Measurements from ENCODE around the gene PTPRD. TPM values are rescaled to one million over a fixed set of nuclear protein-coding genes. Genes with fewer than 3 reads are reported as not detected.
A peak's percentile ranks its signal among the peaks of the same experiment; 100 is the strongest.
"Not testable (repeated sequence)": the region's sequence is repeated elsewhere in the genome, so short reads cannot be mapped to it uniquely, and the experiment has no call there.

The PTPRD gene
- total RNA-seq, 1 donor: 26.3 TPM

DNA sequence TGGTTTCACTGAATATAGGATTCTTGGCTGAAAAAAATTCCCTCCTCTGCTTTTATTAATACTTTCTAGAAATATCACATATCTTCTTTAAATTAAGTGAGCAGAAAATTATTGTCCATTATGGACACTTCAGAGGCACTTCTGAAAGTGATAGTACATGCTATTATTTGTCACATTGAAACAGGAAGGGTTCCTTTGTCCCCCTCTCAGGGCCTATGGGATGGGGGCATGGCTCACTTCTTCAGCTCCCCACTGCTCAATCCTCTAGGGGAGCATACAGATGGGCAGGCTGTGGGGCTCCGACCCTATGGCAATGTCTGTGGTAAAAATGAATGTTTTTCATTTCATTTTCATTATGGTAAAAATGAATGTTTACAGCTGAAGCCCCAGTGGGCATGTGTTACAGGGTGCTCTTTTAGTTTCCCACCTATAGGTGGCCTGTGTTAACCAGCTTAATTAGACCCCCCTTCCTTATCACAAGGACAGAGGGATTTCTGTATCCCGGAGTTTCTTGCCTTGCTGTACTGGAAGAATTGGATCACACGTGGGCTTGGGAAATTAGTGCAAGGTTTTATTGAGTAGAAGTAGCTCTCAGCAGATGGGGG, 1225.2 kb downstream of the PTPRD start:
- no peak for DNase-seq (ENCODE audit: low read depth)
- TF ChIP-seq CTCF (IDR thresholded peaks at IDR 0.05; ENCODE audit: insufficient read depth, low read depth, low read length): no peak
- no peak overlapping the region for H3K4me3 ChIP-seq (ENCODE audit: low read depth, low read length)

DNA sequence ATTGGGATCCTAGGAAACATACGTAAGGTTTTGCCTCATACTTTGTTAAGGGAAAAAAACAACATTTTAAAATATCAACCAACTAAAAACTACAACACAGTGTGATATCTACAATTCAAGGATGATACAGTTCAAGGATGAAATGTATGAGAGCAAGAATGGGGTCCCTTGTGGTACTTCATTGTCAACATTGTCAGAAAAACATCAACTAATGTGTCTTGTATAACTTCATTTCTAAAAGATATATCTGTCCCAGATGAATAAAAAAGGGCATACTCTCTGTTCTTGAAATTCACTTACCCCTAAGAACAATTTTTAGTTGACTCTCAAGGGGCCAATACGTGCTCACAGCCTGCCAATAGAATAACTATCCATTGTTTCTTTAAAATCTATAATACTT, 1250.5 kb downstream of the PTPRD start:
- H3K4me3 ChIP-seq (ENCODE audit: low read depth, low read length): no peak overlapping the region
- no peak for TF ChIP-seq CTCF (IDR thresholded peaks at IDR 0.05; ENCODE audit: insufficient read depth, low read depth, low read length)
- no peak for DNase-seq (ENCODE audit: low read depth)

DNA sequence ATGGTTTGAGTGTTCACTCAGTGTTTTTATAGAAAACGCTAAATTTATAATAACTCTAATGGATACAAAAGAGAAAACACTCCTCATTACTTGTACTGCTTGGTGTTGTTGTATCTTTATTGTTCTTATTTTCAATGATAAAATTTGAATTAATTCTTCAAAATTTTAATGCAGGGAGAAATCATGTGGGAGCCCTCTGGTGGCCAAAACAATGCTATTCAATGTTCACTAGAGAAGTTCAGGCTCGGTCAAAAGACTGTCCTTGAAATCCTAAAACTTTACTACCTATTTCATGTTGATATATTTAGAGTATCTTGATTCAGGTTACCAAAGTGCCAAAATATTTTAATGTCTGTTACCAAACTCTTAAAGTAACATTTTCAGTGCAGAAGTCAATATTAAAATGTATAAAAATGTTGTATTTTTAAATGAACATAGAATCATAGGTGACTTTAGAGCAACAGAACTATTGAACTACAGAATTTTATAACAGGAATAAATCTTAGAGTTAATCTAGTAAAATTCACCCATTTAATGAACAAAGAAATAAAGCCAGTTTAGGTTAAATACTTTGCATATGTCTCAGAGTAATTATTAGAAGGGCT, 1259.8 kb downstream of the PTPRD start:
- peak; percentile 37 for TF ChIP-seq CTCF (IDR thresholded peaks at IDR 0.05; ENCODE audit: insufficient read depth, low read depth, low read length)
- no peak for DNase-seq (ENCODE audit: low read depth)

GRCh38 chr9:9341203-9341602, 1271.6 kb downstream of the PTPRD start:
- no peak for TF ChIP-seq CTCF (IDR thresholded peaks at IDR 0.05; ENCODE audit: insufficient read depth, low read depth, low read length)
- no peak overlapping the region for H3K4me3 ChIP-seq (ENCODE audit: low read depth, low read length)
- no peak for DNase-seq (ENCODE audit: low read depth)

More for the DNA sequence above, 1259.8 kb downstream of the PTPRD start:
- no peak overlapping the region for H3K4me3 ChIP-seq (ENCODE audit: low read depth, low read length)

GRCh38 chr9:9337129-9337528, 1275.7 kb downstream of the PTPRD start:
- TF ChIP-seq CTCF (IDR thresholded peaks at IDR 0.05; ENCODE audit: insufficient read depth, low read depth, low read length): no peak
- no peak for DNase-seq (ENCODE audit: low read depth)
- no peak overlapping the region for H3K4me3 ChIP-seq (ENCODE audit: low read depth, low read length)

DNA sequence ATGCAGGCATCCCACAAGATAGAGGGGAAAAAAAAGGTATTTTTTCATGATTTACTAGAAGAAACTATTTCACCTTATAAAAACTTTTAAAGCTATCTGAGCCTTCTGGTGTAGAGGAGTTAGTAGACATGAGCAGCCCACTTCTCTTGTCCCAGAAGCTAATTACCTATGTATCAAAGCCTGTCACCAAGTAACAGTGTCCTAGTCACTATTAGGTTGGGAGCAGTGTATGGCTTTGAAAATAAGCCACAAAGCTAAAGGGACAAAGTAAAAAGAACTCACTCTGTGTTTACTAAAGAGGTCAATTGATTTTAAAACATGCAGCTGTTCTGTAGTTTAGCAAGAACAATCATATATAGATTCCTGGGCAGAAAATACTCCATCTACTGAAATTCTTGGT, 1286.1 kb downstream of the PTPRD start:
- DNase-seq (ENCODE audit: low read depth): no peak
- no peak for TF ChIP-seq CTCF (IDR thresholded peaks at IDR 0.05; ENCODE audit: insufficient read depth, low read depth, low read length)
- H3K4me3 ChIP-seq (ENCODE audit: low read depth, low read length): no peak overlapping the region

GRCh38 chr9:9319007-9319406, 1293.8 kb downstream of the PTPRD start:
- no peak overlapping the region for H3K4me3 ChIP-seq (ENCODE audit: low read depth, low read length)
- DNase-seq (ENCODE audit: low read depth): no peak
- no peak for TF ChIP-seq CTCF (IDR thresholded peaks at IDR 0.05; ENCODE audit: insufficient read depth, low read depth, low read length)

- not testable (repeated sequence) for H3K4me3 ChIP-seq (ENCODE audit: low read depth, low read length); DNase-seq (ENCODE audit: low read depth)
These were observed 1302.1 kb downstream of the PTPRD start for GRCh38 chr9:9310743-9311142.

All from fibroblast of villous mesenchyme (primary cell).